GM19463 (cell line): ENCODE data around the gene TFEB.

Source experiments
- ATAC-seq: cut with Tn5 transposase; IDR thresholded peaks from one replicate; pipeline ENCODE4 v1.9.1; 2021; ENCODE audit warnings: mild to moderate bottlenecking, moderate library complexity; ENCODE audit not compliant: unreplicated experiment

TFEB gene

DNA sequence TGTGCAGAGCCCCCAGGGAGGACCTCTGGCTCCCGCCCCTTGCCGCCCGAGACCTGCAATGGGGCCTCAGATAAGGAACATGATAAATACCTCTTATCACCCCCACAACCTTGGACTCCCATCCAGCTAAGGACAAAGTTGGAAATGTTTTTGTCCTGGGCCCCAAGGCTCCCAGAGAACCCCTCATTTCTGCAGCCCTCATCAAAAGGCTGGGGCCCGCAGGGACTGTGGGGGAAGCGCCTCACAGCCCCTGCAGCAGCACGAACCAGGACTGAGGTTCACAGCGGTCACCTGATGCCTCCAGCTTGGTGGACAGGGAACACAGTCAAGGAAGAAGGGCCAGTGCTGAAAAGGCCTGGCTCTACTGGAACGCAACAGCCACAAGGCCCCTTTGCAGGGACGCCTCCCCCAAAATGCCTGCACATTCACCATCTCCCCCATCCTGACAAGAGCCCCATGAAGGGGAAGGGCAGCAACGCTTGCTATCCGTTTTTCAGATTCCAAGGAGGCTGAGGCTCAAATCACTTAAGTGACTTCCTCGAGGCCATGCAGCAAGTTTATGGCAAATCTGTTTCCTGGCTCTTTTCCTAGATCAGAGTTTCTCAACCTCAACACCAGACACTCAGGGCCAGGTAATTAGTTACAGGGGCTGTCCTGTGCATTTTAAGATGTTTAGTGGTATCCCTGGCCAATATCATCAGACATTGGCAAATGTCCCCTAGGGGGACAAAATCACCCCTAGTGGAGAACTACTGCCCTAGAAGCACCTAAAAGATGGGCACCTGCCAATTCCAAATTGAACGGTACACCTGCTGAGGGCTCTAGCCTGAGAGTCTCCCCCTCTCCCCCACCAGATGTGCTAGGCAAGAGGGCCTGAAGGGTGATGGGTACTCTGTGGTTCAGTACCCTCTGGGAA lies 10.6 kb downstream of the TFEB start:
- ATAC-seq: no peak

GRCh38 chr6:41724228-41724580 lies 11.2 kb downstream of the TFEB start:
- no peak for ATAC-seq

- ATAC-seq: peak; percentile 77
Measured at GRCh38 chr6:41723530-41724227, 11.7 kb downstream of the TFEB start.

GRCh38 chr6:41722969-41723529 lies 12.4 kb downstream of the TFEB start:
- no peak for ATAC-seq

DNA sequence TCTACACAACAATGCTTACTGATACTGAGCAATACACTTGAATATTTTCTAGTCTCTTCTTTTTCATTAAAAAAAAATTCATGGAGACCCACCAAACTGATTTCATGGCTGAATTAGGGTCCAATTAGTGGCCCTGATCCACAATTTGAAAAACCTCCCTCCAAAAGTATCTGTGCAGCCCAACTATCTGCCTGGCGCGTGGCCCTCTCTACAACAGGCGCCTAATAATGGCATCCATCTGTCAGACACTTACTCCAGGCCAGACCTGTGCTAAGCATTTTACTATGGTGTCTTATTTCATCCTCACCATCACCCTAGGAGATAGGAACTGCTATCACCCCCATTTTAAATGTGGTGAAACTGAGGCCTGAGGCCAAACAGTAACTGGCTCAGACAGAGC lies 14.0 kb downstream of the TFEB start:
- no peak for ATAC-seq

DNA sequence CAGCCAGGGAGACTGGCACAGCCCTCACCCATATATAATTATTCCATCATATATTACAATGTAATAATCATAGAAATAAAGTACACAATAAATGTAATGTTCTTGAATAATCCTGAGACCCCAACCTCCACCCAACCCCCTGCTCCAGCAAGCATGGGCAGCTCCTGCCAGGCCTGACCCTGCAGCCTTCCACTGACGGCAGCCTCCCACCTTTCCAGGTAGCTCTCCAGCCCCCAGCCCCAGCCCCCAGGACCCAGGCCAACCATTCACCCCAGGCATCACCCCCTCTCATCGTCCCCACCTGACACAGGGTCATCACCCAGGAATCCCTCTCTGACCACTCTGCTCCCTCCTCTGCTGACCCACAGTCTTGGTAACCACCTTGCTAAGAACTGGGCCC lies 14.6 kb downstream of the TFEB start:
- ATAC-seq: no peak

DNA sequence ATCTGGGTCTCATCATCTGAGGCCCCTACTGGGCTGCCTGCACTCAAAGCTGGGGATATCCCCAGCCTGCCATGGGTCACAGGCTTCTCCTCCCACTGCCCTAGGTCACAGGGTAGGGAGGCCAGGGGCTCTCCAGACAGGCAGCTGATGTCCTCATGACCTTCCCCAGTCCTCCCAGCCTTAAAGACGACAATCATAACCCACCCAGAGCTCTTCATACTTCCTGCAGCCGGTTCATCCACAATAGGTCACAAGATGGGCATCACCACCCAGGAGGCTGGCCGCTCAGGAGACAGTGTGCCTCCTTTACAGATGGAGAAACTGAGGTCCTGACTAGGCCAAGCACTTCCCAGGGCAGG lies 15.2 kb downstream of the TFEB start:
- no peak for ATAC-seq

- ATAC-seq: no peak
Measured at GRCh38 chr6:41719436-41720261, 15.8 kb downstream of the TFEB start.

- ATAC-seq: no peak
Measured at GRCh38 chr6:41718828-41719227, 16.6 kb downstream of the TFEB start.

GRCh38 chr6:41717392-41717736 lies 18.0 kb downstream of the TFEB start:
- no peak for ATAC-seq

- no peak for ATAC-seq
Measured at GRCh38 chr6:41716516-41717391, 18.7 kb downstream of the TFEB start.

DNA sequence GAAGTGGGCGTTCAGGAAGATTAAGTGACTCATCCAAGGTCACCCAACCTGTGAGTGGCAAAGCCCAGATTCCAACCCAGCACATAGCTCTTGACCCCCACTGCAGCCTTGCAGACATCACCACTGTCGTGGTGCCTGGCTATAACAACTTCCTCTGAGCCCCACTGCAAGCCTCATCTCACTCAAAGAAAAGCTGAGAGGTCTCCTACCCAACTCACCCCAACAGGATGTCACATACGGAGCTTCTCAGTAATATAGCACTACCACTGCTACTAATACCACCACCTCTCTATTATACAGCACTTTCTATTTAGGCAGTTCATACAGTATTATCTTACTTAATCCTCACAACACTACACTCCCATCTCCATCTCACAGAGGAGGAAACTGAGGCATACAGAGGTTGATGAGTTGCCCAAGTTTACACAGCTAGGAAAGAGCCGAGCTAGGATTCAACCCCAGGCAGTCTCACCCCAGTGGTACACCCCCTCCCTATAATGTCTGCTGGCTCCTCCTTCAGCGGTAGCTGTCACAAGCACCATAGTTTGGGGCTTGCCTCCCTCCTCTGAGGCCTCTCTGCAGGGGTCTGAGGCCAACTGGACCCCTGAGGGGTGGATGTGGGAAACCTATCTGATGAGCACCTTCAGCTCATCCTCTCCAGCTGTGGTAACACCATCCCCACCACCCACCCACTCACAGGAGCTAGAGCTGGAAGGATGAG lies 19.5 kb downstream of the TFEB start:
- ATAC-seq: no peak

GRCh38 chr6:41714556-41715273 lies 20.7 kb downstream of the TFEB start:
- ATAC-seq: no peak

- peak; percentile 83 for ATAC-seq
Measured at GRCh38 chr6:41713650-41714291, 21.6 kb downstream of the TFEB start.

GRCh38 chr6:41713159-41713649 lies 22.2 kb downstream of the TFEB start:
- no peak for ATAC-seq

DNA sequence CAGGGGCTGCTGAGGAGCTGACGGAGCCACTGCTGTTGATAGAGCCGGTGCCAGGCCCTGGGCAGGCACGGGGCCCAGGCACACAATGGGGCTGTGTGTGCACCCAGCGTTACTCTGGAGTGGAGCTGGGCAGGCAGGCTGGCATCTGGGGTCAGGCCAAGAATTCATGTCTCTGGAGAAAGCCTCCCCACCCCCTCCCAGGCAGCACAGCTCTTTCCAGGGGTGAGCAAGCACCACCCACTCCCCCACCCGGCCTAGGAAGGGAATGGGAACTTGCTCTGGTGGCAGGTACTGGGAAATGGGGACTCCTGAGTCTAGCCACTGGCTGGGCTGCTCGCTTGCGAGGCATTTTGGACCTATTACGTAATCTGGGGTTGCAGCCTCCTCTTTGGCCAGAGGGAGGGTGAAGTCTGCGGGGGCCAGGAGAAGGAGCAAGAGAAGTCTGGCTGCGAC lies 22.7 kb downstream of the TFEB start:
- no peak for ATAC-seq

DNA sequence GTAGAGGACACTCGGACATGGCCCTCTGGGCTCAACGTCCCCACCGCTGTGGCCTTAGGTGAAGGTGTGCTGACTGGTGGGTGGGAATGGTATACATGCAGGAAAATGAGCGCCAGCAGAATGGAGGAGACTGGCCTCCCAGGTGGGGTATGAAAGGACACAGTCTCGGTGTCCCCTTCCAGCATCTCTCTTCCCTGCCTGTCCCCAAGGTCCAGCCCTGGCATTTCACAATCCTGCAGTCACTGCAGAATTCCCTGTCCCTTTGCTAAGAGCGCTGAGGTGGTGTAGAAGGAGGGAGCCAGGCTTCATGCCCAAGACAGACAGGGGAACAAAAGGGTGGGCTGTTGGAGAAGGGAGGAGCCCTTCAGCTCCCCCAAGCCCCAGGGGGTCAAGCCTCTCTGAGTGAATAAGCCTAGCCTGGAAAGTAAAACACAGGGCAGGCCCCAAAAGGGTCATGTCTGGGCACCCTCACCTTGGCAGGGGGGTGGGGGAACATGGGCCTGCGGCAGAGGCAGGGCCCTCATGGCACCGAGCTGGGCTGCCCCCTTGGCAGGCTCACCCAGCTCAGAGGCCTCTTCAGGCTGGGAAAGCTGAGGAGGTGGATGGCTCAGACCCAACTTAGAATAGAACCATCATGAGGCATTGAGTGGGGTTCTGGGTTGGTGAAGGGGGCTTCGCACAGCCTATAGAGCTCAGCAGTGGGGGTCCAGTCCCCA lies 23.9 kb downstream of the TFEB start:
- no peak for ATAC-seq

GRCh38 chr6:41709375-41709774 lies 26.0 kb downstream of the TFEB start:
- no peak for ATAC-seq
